HEK293 (cell line): ENCODE data around the gene MAN2A2.

Experiments used
- CTCF ChIA-PET: fragments of 350-600 bp; formaldehyde crosslinking; extraction: SDS; loops from one replicate; lab custom pipeline; 2021; ENCODE audit warnings: antibody characterized with exemption; lab: Yijun Ruan, JAX
- POLR2A ChIA-PET: fragments of 300-600 bp; formaldehyde crosslinking; extraction: SDS; loops from one replicate; lab custom pipeline; 2020; ENCODE audit warnings: antibody characterized with exemption, inconsistent platforms; lab: Yijun Ruan, JAX
- H3K27ac ChIP-seq: fragments of 200-500 bp; sonication (Bioruptor generic); 2 replicates; pipeline ENCODE4 v1.5.1; 2014; ENCODE audit warnings: low read depth, low read length, control low read depth, inconsistent platforms; ENCODE audit errors: extremely low read depth
- H3K36me3 ChIP-seq, 2 experiments: fragments of 200-500 bp in 1 of 2; sonication (Bioruptor generic) in 1 of 2; 1 replicate in 1 of 2; 2 replicates in 1 of 2; pipeline ENCODE4 v1.5.1; 2014 to 2017; ENCODE audit warnings: inconsistent platforms in 2 of 2, low read length in 2 of 2; ENCODE audit not compliant: control insufficient read depth in 2 of 2, insufficient read depth in 1 of 2
- H3K4me1 ChIP-seq: fragments of 200-500 bp; sonication (Bioruptor generic); 2 replicates; pipeline ENCODE4 v1.5.1; 2014; ENCODE audit warnings: mild to moderate bottlenecking, low read length, inconsistent platforms; ENCODE audit not compliant: control insufficient read depth, insufficient read depth
- H3K4me3 ChIP-seq: 2 replicates; pipeline ENCODE4 v1.5.1; 2011; ENCODE audit warnings: low read depth, mild to moderate bottlenecking, control low read depth, low read length, moderate library complexity
- H3K9me3 ChIP-seq: fragments of 200-500 bp; sonication (Bioruptor generic); 2 replicates; pipeline ENCODE4 v1.5.1; 2014; ENCODE audit warnings: low read depth, low read length, inconsistent platforms; ENCODE audit not compliant: control insufficient read depth, insufficient read depth
- HOXA7 ChIP-seq: sonication (generic); formaldehyde crosslinking; IDR thresholded peaks from 2 replicates; pipeline ENCODE4 v1.8.1; 2022; ENCODE audit warnings: missing genetic modification reagents, borderline replicate concordance
- KLF1 ChIP-seq: fragments of 450-650 bp; formaldehyde crosslinking; IDR thresholded peaks from 2 replicates; pipeline ENCODE4 v1.5.1; 2016; ENCODE audit warnings: missing biosample characterization, missing genetic modification characterization
- PATZ1 ChIP-seq: fragments of 450-650 bp; formaldehyde crosslinking; IDR thresholded peaks from 2 replicates; pipeline ENCODE4 v1.5.1; 2016; ENCODE audit warnings: missing biosample characterization, missing genetic modification characterization
- RBAK ChIP-seq: fragments of 450-650 bp; formaldehyde crosslinking; IDR thresholded peaks from 2 replicates; pipeline ENCODE4 v1.5.1; 2016; ENCODE audit warnings: missing biosample characterization, missing genetic modification characterization
- YY2 ChIP-seq: fragments of 450-650 bp; formaldehyde crosslinking; IDR thresholded peaks from 2 replicates; pipeline ENCODE4 v1.5.1; 2016; ENCODE audit warnings: missing biosample characterization, missing genetic modification characterization
- ZBTB11 ChIP-seq: fragments of 450-650 bp; formaldehyde crosslinking; conservative IDR thresholded peaks from 2 replicates; pipeline ENCODE4 v1.5.1; 2016; ENCODE audit warnings: low read depth, missing biosample characterization, missing genetic modification characterization
- ZBTB44 ChIP-seq: fragments of 450-650 bp; IDR thresholded peaks from 2 replicates; pipeline ENCODE4 v1.5.1; 2018; ENCODE audit warnings: missing biosample characterization, mild to moderate bottlenecking, missing genetic modification characterization
- ZEB2 ChIP-seq: fragments of 450-650 bp; formaldehyde crosslinking; IDR thresholded peaks from 2 replicates; pipeline ENCODE4 v1.5.1; 2016; ENCODE audit warnings: missing biosample characterization, missing genetic modification characterization
- ZFP69B ChIP-seq: fragments of 450-650 bp; formaldehyde crosslinking; IDR thresholded peaks from 2 replicates; pipeline ENCODE4 v1.5.1; 2016; ENCODE audit warnings: missing biosample characterization, missing genetic modification characterization
- ZIC2 ChIP-seq: fragments of 450-650 bp; formaldehyde crosslinking; IDR thresholded peaks from 2 replicates; pipeline ENCODE4 v1.5.1; 2016; ENCODE audit warnings: missing biosample characterization, missing genetic modification characterization
- ZNF146 ChIP-seq: fragments of 450-650 bp; formaldehyde crosslinking; IDR thresholded peaks from 2 replicates; pipeline ENCODE4 v1.5.1; 2016; ENCODE audit warnings: missing biosample characterization, missing genetic modification characterization
- ZNF18 ChIP-seq: fragments of 450-650 bp; formaldehyde crosslinking; IDR thresholded peaks from 2 replicates; pipeline ENCODE4 v1.5.1; 2016; ENCODE audit warnings: missing biosample characterization, missing genetic modification characterization
- ZNF19 ChIP-seq: fragments of 450-650 bp; formaldehyde crosslinking; IDR thresholded peaks from 2 replicates; pipeline ENCODE4; 2016; ENCODE audit warnings: missing biosample characterization, missing genetic modification characterization, low read depth
- ZNF221 ChIP-seq: fragments of 450-650 bp; formaldehyde crosslinking; IDR thresholded peaks from 2 replicates; pipeline ENCODE4 v1.5.1; 2017; ENCODE audit warnings: missing biosample characterization, missing genetic modification characterization, borderline replicate concordance
- ZNF223 ChIP-seq: fragments of 450-650 bp; formaldehyde crosslinking; IDR thresholded peaks from 2 replicates; pipeline ENCODE4 v1.5.1; 2016; ENCODE audit warnings: missing biosample characterization, missing genetic modification characterization
- ZNF239 ChIP-seq: fragments of 450-650 bp; formaldehyde crosslinking; IDR thresholded peaks from 2 replicates; pipeline ENCODE4 v1.5.1; 2016; ENCODE audit warnings: missing biosample characterization, missing genetic modification characterization
- ZNF302 ChIP-seq: fragments of 450-650 bp; formaldehyde crosslinking; IDR thresholded peaks from 2 replicates; pipeline ENCODE4 v1.5.1; 2016; ENCODE audit warnings: missing biosample characterization, missing genetic modification characterization, low read depth
- ZNF585B ChIP-seq: fragments of 450-650 bp; formaldehyde crosslinking; IDR thresholded peaks from 2 replicates; pipeline ENCODE4 v1.5.1; 2016; ENCODE audit warnings: missing biosample characterization, missing genetic modification characterization
- ZNF707 ChIP-seq: fragments of 450-650 bp; formaldehyde crosslinking; IDR thresholded peaks from 2 replicates; pipeline ENCODE4 v1.5.1; 2016; ENCODE audit warnings: missing biosample characterization, missing genetic modification characterization
- ZSCAN30 ChIP-seq: fragments of 450-650 bp; IDR thresholded peaks from 2 replicates; pipeline ENCODE4 v1.5.1; 2018; ENCODE audit warnings: missing biosample characterization, mild to moderate bottlenecking, missing genetic modification characterization, moderate library complexity

Gene MAN2A2

GRCh38 chr15:90931575-90931827 lies 28.4 kb downstream of the MAN2A2 start:
- TF ChIP-seq ZNF18 (tag by site-specific recombination) (no peak), ZBTB11 (no peak), ZEB2 (tag by site-specific recombination) (no peak), ZNF221 (tag by site-specific recombination) (no peak), ZNF223 (tag by site-specific recombination) (no peak), ZBTB44 (tag by site-specific recombination) (no peak), ZNF146 (tag by site-specific recombination) (no peak), PATZ1 (tag by site-specific recombination) (no peak), HOXA7 (CRISPR knock-in tag) (no peak), ZFP69B (tag by site-specific recombination) (no peak), ZNF19 (no peak), ZNF302 (tag by site-specific recombination) (no peak), KLF1 (tag by site-specific recombination) (no peak), ZNF239 (tag by site-specific recombination) (no peak), ZSCAN30 (tag by site-specific recombination) (no peak), ZNF707 (no peak), ZIC2 (no peak), ZNF585B (tag by site-specific recombination) (no peak), RBAK (no peak), YY2 (tag by site-specific recombination) (no peak)
- Histone ChIP-seq H3K4me3 (peak overlapping the region; percentile 87), H3K36me3 (peaks cover 0 to 5% of the 10 kb centered on the region in 2 experiments; a peak in 1 of 3 replicates), H3K9me3 (no peaks in the 10 kb centered on the region), H3K4me1 (0 out of 2 replicates have a peak, but pooled peaks cover 2% of the 10 kb centered on the region), H3K27ac (peak overlapping the region; percentile 93)
- POLR2A ChIA-PET: interaction anchor here (0.6 to 11.4 kb wide), 18 partner anchors 8 to 340 kb away, joined by 3 to 179 read pairs (median 4); partner anchors contain the start of genes BLM, MAN2A2, PRC1 and RCCD1
- CTCF ChIA-PET: interaction anchor here (0.6 to 11.7 kb wide), 41 partner anchors 8 to 730 kb away, joined by 3 to 163 read pairs (median 6); partner anchors contain the start of genes BLM, MAN2A2, RCCD1 and SEMA4B
